ENCODE results near the gene AKR1A1.
"Not testable (repeated sequence)": the region's sequence is repeated elsewhere in the genome, so short reads cannot be mapped to it uniquely, and the experiment has no call there.

AKR1A1 gene

DNA sequence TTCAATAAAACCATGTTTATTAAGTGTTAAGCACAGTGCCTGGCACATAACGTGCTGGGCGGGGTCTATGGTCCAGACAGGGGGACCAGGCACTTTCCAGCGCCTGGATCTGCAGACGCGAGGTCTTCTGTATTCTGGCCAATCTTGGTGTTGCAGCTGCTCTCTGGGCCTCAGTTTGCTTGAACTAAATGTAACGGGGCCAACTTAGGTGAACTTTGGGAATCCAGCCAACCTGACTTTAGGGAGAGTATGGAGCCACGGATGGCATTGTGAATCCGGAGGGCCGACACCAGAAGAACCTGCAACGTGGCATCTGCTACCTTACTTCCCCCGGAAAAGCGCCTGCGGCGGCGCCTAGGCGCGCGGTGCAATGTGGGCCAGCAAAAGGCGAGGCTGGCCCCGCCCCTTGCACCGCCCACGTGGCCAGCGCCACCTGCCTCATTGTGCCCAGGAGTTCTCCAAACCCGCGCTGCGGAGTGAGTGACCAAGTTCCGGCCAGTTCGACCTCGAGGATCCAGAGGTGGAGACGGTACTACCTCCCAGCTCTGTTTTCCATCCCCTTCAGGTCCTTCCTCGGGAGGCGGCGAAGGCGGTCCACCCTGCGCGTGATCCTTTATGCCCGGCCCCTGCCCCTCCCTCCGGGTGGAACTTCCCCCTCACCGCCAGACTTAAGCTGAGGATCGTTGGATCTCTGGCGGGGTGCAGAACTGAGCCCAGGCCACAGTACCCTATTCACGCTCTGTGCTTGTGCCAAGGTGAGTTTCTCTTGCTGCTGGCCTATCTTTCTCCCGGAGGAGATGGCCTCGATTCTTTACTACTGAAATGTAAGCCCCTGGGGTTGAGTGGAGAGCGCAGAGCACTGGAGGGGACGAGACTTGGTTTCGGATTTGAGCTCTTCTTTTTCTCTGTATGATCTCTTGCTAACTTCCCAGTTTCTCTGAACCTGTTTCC lies at the start of gene AKR1A1:
AKR1A1 (plus strand) TSS at position 426 of the 951 bp plus-strand sequence. CDS start 10,969 bp downstream, outside the sequence.
- DNase-seq (ENCODE audit: low spot score), result peak; percentile 96

DNA sequence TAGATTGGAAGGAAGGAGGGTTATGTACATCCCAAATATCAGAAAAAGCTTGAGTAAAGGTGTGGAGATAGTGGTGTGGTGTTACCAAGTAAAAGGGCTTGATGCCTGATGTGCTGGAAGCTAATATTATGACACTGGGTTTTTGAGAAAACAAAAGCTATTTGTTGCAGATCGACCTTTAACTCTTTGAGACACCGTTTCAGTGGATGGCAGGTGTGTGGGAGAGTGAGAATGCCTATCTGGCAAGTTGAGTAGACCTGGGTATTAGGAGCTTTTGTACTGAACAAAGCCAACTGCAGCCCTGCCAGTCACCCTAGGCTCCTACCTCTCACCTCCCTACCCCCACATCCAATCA lies 49.1 kb upstream of the AKR1A1 start:
- no peak for DNase-seq (ENCODE audit: low spot score)

DNA sequence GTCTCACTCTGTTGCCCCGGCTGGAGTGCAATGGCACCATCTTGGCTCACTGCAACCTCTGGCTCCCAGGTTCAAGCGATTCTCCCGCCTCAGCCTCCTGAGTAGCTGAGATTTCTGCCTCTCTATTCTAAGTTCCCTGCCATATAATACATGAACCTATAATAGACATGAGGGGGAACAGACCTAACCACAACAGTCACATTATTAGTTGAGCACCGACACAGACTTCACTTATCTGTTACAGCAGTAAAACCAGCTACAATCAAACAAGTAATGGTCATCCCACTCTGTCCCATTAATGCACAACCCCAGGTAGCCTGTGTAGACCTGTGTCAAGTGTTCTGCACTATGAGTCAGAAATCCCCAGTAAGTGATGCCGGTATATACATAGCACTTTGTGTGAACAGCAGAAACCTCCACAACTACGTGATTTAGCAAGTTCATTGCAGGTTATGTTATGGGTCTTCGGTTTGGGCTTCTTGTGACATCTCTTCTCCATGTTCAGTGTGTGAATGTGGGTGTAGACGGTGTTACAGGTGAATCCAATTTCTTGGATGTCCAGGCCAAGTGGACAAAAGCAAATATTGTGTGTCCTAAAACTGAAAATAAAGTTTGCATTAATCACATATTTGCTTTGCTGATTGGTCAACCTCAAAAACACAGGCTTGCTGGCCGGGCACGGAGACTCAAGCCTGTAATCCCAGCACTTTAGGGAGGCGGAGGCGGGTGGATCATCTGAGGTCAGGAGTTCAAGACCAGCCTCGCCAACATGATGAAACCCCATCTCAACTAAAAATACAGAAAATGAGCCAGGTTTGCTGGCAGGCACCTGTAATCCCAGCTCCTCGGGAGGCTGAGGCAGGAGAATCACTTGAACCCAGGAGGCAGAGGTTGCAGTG lies 46.9 kb upstream of the AKR1A1 start:
- DNase-seq (ENCODE audit: low spot score), result no peak

DNA sequence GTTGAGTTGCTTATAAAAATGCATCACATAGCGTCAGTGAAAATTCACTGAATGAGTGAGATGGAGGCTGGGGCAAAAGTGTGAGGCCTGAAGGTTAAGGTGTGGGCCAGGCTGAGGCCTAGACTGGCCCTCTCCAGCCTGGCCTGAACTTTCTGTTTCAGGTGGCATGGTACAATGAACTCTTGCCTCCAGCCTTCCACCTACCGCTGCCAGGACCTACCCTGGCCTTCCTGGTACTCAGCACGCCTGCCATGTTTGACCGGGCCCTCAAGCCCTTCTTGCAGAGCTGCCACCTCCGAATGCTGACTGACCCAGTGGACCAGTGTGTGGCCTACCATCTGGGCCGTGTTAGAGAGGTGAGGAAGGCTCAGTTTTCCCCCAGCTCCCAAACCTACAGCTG lies 43.4 kb upstream of the AKR1A1 start:
- DNase-seq (ENCODE audit: low spot score), result no peak

DNA sequence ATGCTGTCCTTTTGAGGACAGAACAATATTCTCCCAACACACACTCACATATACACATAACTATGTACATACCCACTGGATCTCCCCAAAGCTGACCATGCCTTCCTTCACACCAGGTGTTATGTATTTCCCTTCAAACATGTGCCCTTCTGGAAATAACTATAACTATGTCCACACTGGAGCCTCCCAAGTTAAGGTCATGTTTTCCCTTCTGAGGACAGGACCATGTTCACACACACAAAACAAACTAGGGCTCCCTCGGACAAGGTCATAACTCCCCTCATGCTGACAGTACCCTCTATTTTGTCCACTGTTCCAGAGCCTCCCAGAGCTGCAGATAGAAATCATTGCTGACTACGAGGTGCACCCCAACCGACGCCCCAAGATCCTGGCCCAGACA lies 42.7 kb upstream of the AKR1A1 start:
- DNase-seq (ENCODE audit: low spot score), result no peak

DNA sequence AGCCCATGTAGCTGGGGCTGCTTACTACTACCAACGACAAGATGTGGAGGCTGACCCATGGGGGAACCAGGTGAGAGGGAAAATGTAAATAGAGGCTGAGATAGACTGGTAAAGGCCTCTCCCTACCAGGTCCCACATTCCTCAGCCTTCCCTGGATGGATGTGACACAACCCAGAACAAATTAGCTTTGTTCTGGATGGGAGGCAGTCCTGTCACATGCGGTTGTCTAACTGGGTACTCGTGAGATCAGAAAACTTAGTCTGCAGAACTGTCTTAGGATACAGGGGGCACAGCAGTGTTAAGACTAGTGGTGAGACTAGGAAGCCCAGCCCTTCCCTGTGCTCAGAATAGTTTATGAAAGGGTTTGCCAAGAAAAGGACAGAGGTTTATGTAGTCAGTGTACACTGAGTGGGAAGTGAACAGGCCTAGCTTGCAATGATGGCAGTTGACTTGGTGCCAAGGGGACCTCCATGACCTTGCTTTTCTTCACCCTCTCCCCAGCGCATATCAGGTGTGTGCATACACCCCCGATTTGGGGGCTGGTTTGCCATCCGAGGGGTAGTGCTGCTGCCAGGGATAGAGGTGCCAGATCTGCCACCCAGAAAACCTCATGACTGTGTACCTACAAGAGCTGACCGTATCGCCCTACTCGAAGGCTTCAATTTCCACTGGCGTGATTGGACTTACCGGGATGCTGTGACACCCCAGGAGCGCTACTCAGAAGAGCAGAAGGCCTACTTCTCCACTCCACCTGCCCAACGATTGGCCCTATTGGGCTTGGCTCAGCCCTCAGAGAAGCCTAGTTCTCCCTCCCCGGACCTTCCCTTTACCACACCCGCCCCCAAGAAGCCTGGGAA lies 42.1 kb upstream of the AKR1A1 start:
- DNase-seq (ENCODE audit: low spot score), result no peak

DNA sequence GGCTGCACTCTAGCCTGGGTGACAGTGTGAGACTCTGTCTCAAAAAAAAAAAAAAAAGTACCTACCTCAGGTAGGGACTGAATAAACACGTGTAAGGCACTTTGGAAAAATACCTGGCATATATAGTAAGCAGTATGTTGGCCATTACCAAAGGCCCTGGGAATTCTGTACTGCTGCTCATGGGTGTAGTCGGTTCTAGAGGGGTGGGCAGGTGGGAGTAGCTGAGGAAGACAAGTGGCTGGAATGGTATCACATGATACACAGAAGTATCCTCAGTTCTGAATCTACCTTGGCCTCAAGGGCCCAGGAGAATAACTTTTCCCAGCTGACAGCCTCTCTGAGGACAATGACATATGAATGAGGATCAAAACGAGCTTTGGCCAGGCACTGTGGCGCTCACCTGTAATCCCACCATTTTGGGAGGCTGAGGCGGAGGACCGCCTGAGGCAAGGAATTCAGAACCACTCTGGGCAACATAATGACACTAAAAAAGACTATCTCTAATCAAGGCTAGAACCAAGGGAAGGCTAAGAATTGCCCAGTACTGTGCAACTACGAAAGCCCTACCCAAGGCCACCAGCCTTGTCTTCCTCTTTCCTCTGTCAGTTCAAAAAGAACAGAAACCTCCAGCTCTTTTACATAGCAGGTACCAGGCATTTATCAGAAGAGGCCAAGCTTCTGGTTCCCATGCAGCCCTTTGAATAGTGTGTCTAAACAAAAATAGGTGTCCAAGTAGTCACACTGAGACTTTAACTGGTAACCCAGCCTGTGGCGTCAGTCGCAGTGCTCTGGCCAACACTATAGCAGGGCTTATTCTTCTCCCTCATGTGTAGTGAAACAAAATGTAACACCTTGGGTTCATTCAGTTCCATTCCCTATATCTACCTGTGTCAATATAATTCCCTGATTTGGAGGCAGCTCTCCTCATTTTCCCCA lies 40.3 kb upstream of the AKR1A1 start:
- no peak for DNase-seq (ENCODE audit: low spot score)

DNA sequence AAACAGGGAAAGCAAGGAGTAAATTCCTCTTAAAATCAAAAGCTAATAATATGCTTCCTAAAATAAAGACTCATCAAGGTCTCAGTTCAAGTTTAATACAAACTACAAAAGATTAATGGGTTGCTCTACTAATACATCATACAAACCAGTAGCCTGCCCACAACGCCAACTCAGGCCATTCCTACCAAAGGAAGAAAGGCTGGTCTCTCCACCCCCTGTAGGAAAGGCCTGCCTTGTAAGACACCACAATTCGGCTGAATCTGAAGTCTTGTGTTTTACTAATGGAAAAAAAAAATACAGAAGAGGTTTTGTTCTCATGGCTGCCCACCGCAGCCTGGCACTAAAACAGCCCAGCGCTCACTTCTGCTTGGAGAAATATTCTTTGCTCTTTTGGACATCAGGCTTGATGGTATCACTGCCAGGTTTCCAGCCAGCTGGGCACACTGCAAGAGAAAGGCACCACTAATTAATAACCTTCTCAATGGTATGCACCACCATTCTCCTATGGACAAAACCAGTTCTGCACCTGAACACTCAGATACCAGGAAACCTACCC lies 39.6 kb upstream of the AKR1A1 start:
- DNase-seq (ENCODE audit: low spot score), result no peak

DNA sequence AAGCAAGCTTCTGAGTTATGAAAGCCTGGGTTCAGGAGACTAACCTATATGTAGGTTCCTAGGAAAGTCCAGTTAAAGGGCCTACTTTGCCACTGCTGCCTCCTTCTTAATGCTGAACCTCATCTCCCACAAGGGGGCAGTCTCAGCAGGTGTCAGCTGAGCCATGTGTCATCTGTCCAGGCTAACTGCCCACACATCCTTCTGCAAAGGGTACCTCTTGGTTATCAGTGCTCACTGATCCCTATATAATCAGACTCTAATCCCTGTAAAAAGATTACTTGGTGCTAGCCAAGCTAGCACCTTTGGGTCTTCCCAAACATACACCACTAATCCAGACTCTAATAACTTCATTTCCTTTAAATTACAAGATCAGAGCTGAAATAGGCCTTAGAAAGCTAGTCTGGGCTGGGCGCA lies 38.0 kb upstream of the AKR1A1 start:
- DNase-seq (ENCODE audit: low spot score), result no peak

DNA sequence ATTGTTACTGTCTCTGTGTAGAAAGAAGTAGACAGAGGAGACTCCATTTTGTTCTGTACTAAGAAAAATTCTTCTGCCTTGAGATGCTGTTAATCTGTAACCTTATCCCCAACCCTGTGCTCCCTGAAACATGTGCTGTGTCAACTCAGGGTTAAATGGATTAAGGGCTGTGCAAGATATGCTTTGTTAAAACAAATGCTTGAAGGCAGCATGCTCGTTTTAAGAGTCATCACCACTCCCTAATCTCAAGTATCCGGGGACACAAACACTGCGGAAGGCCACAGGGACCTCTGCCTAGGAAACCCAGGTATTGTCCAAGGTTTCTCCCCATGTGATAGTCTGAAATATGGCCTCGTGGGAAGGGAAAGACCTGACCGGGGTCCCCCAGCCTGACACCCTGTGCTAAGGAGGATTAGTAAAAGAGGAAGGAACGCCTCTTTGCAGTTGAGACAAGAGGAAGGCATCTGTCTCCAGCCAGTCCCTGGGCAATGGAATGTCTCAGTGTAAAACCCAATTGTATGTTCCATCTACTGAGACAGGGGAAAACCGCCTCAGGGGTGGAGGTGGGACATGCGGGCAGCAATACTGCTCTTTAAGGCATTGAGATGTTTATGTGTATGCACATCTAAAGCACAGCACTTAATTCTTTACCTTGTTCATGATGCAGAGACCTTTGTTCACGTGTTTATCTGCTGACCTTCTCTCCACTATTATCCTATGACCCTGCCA lies 36.9 kb upstream of the AKR1A1 start:
- not testable (repeated sequence) for DNase-seq (ENCODE audit: low spot score)

DNA sequence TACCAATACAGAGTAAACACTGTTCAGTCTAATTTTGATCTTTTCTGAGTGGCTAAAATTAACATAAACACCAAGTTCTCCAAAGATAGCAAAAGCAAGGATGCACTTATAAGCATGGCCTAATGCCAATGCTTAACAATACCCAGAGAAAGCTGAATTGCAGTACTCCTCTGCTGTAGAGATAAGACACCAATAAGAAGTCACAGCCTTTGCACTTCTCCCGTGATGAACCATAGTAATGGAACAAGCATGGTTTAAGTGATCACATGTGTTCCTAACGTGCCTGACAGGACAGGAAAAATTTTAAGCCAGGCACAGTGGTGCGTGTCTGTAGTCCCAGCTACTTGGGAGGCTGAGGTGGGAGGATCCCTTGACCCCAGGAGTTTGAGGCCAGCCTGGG lies 34.6 kb upstream of the AKR1A1 start:
- DNase-seq (ENCODE audit: low spot score), result no peak

DNA sequence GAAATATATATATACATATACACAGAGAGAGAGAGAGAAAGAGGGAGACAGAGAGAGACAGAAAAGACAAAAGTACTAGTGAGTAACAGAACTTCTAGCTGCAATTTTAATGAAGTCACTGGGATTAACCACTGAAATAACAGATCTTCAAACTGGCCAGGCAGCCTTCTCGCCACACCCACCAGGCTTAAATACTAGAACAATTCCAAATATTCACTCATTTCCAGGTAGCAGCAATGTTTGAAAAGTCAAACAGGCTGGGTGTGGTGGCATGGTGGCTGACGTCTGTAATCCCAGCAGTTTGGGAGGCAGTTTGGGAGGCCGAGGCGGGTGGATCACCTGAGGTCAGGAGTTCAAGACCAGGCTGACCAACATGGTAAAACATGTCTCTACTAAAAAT lies 34.2 kb upstream of the AKR1A1 start:
- DNase-seq (ENCODE audit: low spot score), result no peak

DNA sequence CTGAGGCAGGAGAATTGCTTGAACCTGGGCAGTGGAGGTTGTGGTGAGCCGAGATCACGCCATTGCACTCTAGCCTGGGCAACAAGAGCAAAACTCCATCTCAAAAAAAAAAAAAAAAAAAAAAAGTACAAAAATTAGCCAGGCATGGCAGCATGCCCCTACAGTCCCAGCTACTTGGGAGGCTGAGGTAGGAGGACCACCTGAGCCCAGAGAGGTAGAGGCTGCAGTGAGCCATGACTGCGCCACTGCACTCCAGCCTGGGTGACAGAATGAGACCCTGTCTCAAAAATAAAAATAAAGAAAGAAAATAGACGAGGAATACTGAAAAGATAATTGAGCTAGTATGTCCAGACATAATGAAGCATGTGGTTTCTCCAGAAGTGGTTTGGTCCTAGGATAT lies 32.3 kb upstream of the AKR1A1 start:
- DNase-seq (ENCODE audit: low spot score), result not testable (repeated sequence)

DNA sequence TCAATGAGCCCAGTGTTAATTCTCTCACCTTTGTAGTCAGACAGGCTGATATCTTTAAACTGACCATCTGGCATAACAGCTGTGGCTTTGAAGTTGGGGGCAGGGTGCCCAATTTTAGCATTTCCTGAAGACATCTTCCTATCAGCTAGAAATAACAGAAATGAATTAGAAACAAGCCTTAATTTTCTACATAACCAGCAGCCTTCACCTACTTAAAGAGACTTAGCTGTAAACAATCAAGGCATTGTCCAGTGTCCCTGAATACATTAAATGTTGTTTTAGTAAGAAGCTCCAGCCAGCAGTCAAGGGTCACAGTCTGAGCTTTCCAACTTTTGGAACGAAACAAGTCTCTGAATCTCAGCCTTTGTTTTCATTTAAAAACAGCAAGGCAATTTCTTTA lies 31.7 kb upstream of the AKR1A1 start:
- DNase-seq (ENCODE audit: low spot score), result no peak

DNA sequence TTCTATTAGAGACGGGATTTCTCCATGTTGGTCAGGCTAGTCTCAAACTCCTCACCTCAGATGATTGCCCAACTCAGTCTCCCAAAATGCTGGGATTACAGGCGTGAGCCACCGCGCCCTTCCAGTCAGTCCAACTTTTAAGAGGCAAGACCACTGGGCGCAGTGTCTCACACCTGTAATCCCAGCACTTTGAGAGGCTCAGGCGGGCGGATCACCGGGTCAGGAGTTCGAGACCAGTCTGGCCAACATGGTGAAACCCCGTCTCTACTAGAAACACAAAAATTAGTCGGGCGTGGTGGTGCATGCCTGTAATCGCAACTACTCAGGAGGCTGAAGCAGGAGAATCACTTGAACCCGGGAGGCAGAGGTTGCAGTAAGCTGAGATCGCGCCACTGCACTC lies 30.9 kb upstream of the AKR1A1 start:
- DNase-seq (ENCODE audit: low spot score), result not testable (repeated sequence)

DNA sequence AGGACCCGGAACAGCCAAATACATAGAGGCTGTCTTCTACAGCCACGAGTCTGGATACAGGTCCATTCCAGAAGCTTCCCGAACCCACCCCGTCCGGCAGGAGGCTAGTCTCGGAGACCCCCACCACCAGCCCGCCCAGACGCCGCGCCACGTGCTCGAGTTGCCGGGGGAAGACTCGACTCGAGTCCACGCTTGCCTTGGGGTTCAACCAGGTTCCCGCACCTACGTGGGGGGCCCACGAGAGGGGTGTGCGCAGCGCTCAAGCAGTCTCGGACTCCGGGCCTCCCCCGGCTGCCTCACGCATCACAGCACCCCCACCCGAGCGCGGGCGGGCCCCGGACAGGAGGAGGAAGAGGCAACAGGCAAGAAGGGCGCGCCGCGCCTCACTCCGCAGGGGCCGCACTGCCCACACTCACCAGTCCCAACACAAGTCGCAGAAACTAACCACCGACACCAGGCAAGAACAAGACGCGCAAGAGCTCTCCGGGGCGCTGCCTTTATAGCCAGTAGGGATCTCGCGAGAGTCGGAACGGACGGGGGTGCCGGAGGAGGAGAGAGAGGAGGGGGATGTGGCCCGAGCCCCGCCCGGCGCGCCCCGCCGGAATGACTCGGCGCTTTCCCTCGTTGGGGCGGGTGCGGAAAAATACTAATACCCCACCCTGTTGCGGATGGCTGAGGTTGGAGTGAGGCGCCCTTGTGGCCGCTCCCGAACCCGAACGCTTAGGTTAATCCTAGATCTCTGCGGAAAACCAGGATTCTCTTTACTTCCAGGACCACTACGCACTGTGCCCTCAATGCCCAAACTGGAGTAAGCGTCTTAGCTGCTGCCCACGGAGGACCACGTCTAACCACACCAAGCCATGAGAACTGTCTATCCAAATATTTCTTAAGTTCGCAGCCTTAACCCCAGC lies 29.0 kb upstream of the AKR1A1 start, which contains the start of gene PRDX1:
PRDX1 (minus strand) TSS at position 472 of the 911 bp plus-strand sequence. CDS start 2,841 bp downstream, outside the sequence.
- peak; percentile 98 for DNase-seq (ENCODE audit: low spot score)

DNA sequence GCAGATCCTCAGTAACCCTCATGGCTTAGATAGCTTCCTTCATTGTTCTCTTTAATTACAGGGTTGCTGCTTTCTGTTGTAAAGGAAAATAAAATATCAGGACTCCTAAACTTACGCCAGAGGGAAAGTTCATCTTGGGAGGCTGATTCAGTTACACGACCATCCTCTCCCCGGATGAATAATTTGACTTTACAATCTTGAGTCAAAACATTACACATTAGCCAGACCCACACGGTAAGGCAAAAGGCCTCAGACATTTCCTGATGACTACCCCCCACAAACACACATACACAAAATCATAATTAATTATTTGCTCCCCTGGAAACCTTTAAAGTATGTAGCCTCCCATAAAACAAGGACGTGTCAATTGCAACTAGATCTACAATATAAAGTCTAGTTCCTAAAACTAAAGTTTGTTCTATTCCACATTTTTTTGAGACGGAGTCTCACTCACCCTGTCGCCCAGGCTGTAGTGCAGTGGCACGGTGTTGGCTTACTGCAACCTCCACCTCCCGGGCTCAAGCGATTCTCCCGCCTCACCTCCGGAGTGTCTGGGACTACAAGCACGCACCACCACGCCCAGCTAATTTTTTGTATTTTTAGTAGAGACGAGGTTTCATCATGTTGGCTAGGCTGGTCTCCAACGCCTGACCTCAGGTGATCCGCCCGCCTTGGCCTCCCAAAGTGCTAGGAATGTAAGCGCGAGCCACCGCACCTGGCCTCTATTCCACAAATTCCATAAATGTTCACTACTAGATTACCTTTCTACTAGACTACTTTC lies 28.1 kb upstream of the AKR1A1 start:
- DNase-seq (ENCODE audit: low spot score), result no peak

DNA sequence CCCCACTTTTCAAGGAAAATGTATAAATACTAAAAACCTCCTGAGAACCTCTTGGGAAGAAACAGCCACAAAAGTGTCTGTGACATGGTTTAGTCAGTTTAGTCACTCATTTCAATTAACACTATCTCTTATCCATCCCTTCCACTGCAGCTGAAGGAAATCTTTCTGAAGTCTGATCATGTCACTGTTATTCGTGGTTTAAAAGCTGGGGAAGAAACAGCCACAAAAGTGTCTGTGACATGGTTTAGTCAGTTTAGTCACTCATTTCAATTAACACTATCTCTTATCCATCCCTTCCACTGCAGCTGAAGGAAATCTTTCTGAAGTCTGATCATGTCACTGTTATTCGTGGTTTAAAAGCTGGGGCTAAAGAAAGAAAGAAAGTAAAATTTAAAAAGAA lies 27.1 kb upstream of the AKR1A1 start:
- not testable (repeated sequence) for DNase-seq (ENCODE audit: low spot score)

All from left forelimb (tissue), 1 donor.